Nephron progenitor cell (in vitro differentiated cells): ENCODE data around the gene AURKA.
A peak's percentile ranks its signal among the peaks of the same experiment; 100 is the strongest.

Experiments used
- DNase-seq: peaks from one replicate; pipeline ENCODE4 v3.0.0; 2021
- H3K27ac Mint-ChIP-seq: 2 replicates; pipeline ENCODE4 v1.8.0; 2021; ENCODE audit warnings: mild to moderate bottlenecking, moderate library complexity, mixed read lengths
- H3K27me3 Mint-ChIP-seq: 2 replicates; pipeline ENCODE4 v1.8.0; 2021; ENCODE audit warnings: mild to moderate bottlenecking, low read depth, mixed read lengths; ENCODE audit not compliant: poor library complexity
- H3K36me3 Mint-ChIP-seq: 2 replicates; pipeline ENCODE4 v1.8.0; 2021; ENCODE audit warnings: low read depth, mixed read lengths
- H3K4me1 Mint-ChIP-seq: 2 replicates; pipeline ENCODE4 v1.8.0; 2021; ENCODE audit warnings: mixed read lengths
- H3K4me3 Mint-ChIP-seq: 2 replicates; pipeline ENCODE4 v1.8.0; 2021; ENCODE audit warnings: mild to moderate bottlenecking, moderate library complexity, mixed read lengths
- H3K9me3 Mint-ChIP-seq: 2 replicates; pipeline ENCODE4 v1.8.0; 2021; ENCODE audit warnings: mild to moderate bottlenecking, moderate library complexity, mixed read lengths
- CTCF ChIP-seq: fragments of 200-600 bp; sonication (generic); IDR thresholded peaks from 2 replicates; pipeline ENCODE4 v1.5.0; 2021; ENCODE audit warnings: antibody characterized with exemption

AURKA gene

DNA sequence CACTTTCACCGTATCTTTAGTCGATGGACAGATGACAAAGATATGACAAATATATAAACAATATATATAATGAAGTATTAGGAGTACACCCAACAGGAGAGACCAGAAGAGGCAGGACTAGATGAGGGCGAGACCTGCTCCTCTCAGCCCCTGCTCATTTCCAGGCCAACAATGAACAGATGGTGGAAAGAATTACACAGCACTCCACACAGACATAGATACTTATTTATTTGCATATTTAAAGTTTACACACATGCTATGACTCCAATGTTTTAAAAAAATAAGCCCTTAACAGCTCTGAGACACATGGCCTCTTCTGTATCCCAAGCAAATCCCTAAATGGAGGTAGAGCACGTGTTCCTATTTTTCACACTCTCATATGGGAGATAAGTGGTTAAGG lies 22.8 kb downstream of the AURKA start:
- peak overlapping the region; percentile 84 for H3K27ac Mint-ChIP-seq
- H3K27me3 Mint-ChIP-seq: no peaks in the 10 kb centered on the region
- no peaks in the 10 kb centered on the region for H3K9me3 Mint-ChIP-seq
- peaks cover 53% of the 10 kb centered on the region for H3K36me3 Mint-ChIP-seq
- DNase-seq: no peak
- TF ChIP-seq CTCF: no peak
- no peaks in the 10 kb centered on the region for H3K4me1 Mint-ChIP-seq
- H3K4me3 Mint-ChIP-seq: no peak overlapping the region

- no peak for TF ChIP-seq CTCF
Observed at GRCh38 chr20:56368351-56369134, 23.5 kb downstream of the AURKA start.

GRCh38 chr20:56363491-56363890 lies 28.5 kb downstream of the AURKA start:
- TF ChIP-seq CTCF: no peak
- Mint-ChIP-seq H3K36me3 (peaks cover 33% of the 10 kb centered on the region), H3K27me3 (peaks cover 6% of the 10 kb centered on the region), H3K9me3 (no peaks in the 10 kb centered on the region), H3K27ac (no peak overlapping the region), H3K4me1 (peaks cover 22% of the 10 kb centered on the region), H3K4me3 (no peak overlapping the region)
- DNase-seq: no peak

More at GRCh38 chr20:56368351-56369134, 23.5 kb downstream of the AURKA start:
- Mint-ChIP-seq H3K27me3 (no peaks in the 10 kb centered on the region), H3K9me3 (no peaks in the 10 kb centered on the region), H3K27ac (peak overlapping the region; percentile 83), H3K4me1 (no peaks in the 10 kb centered on the region), H3K4me3 (no peak overlapping the region), H3K36me3 (peaks cover 50% of the 10 kb centered on the region)
- DNase-seq: no peak

- Mint-ChIP-seq H3K27ac (no peak overlapping the region), H3K4me1 (peaks cover 28% of the 10 kb centered on the region), H3K27me3 (peaks cover 7% of the 10 kb centered on the region), H3K9me3 (no peaks in the 10 kb centered on the region), H3K36me3 (peaks cover 33% of the 10 kb centered on the region), H3K4me3 (no peak overlapping the region)
- TF ChIP-seq CTCF: no peak
- no peak for DNase-seq
Observed at GRCh38 chr20:56362833-56363413, 29.1 kb downstream of the AURKA start.

DNA sequence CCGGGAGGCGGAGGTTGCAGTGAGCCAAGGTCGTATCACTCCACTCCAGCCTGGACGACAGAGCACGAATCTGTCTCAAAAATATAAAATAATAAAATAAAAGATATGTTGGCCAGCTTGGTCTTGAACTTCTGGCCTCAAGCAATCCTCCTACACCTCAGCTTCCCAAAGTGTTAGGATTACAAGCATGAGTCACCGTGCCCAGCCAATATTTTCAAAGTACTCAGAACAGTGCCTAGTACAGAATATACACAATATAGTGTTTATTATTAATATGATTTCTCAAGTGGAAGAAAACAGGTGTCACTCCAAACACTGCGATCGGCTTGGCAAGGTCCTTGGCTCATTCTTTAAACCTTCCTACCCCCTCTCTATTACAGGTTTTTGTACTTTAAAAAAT lies 30.1 kb downstream of the AURKA start:
- H3K36me3 Mint-ChIP-seq: peaks cover 30% of the 10 kb centered on the region
- no peaks in the 10 kb centered on the region for H3K9me3 Mint-ChIP-seq
- H3K4me1 Mint-ChIP-seq: peaks cover 31% of the 10 kb centered on the region
- no peak for DNase-seq
- no peak for TF ChIP-seq CTCF
- H3K4me3 Mint-ChIP-seq: no peak overlapping the region
- H3K27me3 Mint-ChIP-seq: peaks cover 9% of the 10 kb centered on the region
- H3K27ac Mint-ChIP-seq: no peak overlapping the region

DNA sequence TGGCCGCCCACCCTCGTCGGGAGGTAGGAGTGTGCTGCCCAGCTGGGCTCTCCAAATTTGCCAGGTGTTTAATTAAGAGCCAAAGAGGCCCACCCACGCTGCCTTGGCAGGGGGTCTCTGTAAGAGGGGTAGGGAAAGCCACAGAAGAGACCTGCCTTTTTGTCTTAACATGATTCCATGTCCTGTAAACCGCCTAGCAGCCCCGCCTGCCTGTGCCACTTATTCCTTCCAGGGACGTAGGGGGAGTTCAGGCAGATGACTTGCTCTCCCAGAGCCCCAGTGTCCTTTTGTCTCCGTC lies 31.2 kb downstream of the AURKA start:
- Mint-ChIP-seq H3K36me3 (peaks cover 20% of the 10 kb centered on the region), H3K4me1 (peaks cover 31% of the 10 kb centered on the region), H3K4me3 (peak overlapping the region; percentile 91), H3K9me3 (no peaks in the 10 kb centered on the region), H3K27ac (no peak overlapping the region), H3K27me3 (peaks cover 9% of the 10 kb centered on the region)
- no peak for DNase-seq
- no peak for TF ChIP-seq CTCF
